ENCODE results near the gene C11orf86.

Gene C11orf86

GRCh38 chr11:67024966-67025365, 49.9 kb downstream of the C11orf86 start:
- DNase-seq (ENCODE audit: low read depth), result no peak

DNA sequence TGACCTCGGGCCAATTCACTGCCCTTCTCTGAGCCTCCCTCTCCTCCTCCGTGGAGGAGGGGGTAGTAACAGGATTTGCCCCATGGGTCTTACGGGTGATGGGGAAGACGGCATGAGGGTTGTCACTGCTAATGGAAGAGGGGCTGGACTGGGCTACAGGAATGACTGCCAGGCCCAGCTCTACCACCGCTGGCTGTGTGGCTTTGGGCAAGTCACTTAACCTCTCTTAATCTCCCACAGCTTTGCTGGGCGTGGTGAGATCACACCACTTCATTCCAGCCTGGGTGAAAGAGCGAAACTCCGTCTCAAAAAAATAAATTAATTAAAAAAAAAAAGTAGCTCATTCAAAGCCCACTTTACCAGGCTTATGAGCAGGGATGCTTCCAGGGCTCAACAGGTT, 50.6 kb downstream of the C11orf86 start:
- no peak for DNase-seq (ENCODE audit: low read depth)

Data from activated T-cell treated with anti-CD3 and anti-CD28 coated beads for 1 hour (primary cell).